H54 (cell line): ENCODE measurements around the gene TOX4.
"Not testable (repeated sequence)": the region's sequence is repeated elsewhere in the genome, so short reads cannot be mapped to it uniquely, and the experiment has no call there.

Experiments
- DNase-seq: peaks from one replicate; pipeline ENCODE4 v3.0.0; 2011; ENCODE audit warnings: low spot score, mixed read lengths; ENCODE audit not compliant: insufficient read length
- FAIRE-seq: peaks from 3 replicates; lab custom pipeline; 2011; peaks lifted over from hg19 to GRCh38; lab: Jason Lieb, UNC
- POLR2A ChIP-seq: IDR thresholded peaks from 2 replicates; pipeline ENCODE4 v1.6.1; 2011; ENCODE audit warnings: low read depth, mild to moderate bottlenecking, low read length

Gene TOX4

DNA sequence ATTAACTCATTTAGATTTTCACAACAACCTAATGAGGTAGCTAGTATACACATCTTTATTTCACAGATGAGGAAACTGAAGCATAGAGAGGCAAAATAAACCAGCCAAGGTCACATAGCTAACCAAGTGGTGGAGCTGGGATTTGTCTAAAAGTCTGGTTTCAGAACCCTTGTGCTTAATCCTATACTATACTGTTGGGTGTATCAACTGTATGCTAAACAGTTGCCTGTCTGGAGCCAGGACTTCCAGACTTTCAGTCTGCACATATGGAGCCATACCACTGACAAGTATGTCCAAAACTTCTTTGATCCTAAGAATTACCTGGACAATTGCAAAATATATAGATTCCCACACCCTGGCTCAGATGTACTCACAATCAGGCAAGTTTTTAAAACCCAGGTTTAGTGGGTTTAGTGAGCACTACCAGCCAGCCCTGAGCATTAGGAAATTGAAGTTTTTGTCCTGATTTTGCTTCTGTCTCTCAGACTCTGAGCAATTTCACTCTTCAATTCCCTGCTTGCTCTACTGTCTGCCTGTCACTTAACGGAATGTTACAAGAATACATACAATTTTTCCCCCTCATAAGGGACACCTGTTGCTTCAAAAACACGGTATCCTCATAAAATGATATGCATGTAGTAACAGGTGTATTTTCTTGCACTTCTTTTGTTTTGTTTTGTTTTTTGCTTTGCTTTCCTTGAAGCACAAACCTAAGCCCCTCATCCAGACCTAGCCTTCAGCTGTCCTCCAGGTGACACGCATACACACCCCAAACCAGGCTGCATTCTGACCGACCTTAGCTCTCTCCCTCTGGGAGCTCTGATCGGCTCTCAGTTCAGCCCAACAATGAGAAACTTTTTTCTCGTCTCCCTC is 58.8 kb downstream of the TOX4 start:
- TF ChIP-seq POLR2A: no peak
- DNase-seq (no peak), FAIRE-seq (no peak)

DNA sequence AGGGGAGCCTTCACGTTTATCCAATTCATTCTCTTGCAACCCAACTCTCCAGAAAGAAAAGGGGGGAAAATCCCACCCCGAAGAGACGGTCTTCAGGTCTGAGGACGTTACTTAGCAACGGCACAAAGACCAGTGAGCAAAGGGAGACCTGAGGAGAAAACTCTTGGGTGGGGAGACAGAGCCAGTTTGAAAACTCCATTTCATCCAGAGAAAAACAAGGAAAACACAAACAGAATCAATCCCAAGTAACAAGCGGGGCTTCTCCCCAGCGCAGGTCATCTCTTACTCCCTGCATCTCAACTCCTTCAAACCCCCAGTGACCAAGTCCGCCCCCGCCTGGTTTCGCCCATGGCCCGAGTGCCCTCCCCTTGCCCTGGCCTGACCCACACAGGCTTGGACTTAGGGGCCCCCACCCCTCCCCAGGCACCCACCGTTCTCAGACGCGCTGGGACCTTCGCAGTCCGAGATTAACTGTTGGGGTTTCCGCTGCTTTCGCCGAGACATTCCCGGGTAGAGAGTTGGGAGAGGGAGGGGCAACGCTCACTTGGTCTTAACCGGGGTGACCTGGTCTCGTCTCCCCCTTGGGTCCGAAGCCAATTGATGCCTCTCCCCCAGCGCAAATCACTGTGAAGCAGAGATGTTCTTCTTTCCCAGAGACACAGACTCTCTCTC is 59.6 kb downstream of the TOX4 start:
- no peak for TF ChIP-seq POLR2A
- FAIRE-seq: no peak
- DNase-seq: no peak

DNA sequence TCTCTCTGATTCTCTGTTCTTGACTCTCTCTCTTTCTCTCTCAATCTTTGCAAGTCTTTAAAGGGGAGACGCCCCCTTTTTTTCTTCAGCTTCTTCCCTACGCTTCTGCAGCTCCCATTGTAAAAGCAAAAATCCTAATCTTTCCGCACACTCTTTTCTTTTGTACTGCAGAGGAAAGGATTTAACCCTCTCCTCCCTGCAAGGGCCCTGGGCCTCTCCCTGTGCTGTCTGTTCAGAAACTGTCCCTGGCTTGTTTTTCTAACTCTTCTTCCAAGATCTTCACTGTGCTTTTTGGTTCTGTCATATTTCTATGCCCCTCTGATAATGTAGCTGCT is 60.1 kb downstream of the TOX4 start:
- no peak for TF ChIP-seq POLR2A
- FAIRE-seq: no peak
- no peak for DNase-seq

DNA sequence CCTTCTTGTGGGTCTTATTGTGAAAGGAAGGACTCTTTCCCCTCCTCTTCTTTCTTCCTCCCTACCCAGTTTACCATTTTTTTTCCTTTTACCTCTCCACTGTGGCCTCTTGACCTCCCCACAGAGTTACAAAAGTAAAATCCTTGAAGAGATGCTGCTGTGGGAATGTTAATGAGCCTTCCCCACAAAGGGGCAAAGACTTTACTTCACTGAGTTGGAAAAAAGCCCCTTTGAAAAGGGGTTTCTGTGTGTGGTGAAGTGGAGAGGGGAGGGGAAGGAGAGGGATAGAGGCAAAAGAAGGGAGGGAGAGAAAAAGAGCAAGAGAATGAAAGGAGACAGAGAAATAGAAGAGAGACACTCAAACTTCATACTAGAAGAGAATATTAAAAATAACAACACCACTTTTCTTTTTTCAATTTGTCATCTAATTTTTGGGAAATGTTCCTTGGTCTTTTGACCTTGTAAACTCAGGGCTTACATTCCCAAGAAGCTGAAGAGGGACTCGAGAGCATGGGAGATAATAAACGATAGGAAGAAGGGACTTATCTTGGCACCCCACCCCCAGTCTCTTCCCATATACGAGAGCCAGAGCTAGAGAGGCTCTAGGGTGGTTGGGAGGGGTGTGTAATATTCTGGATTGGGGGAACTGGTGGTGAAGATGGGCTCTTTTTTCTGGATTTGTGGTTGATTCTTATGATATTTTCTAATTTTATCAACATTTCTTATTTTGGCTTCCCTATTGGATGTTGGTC is 62.4 kb downstream of the TOX4 start:
- FAIRE-seq (no peak), DNase-seq (no peak)
- no peak for TF ChIP-seq POLR2A

DNA sequence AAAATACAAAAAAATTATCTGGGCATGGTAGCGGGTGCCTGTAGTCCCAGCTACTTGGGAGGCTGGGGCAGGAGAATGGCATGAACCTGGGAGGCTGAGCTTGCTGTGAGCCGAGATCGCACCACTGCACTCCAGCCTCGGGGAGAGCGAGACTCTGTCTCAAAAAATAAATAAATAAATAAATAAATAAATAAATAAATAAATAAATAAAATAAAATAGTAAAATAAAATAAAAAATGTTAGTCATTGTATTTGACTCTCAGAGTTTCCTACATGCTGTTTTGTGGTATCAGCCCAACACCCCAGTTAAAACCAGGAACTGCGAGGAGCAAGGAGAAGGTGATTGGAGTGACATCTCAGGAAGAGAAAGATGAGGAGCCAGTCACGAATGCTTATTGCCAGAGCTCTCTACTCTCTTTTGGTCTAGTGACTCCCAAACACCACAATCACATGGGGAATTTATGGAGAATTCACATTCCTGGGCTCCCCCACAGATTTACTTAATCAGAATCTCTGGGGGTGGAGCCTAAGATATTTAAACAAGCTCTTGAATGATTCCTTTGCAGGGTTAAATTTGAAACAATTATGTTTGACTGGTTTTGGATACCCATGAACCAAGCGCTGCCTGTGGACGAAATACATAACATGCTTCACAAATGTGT is 64.5 kb downstream of the TOX4 start:
- no peak for FAIRE-seq
- TF ChIP-seq POLR2A: no peak
- DNase-seq: no peak

DNA sequence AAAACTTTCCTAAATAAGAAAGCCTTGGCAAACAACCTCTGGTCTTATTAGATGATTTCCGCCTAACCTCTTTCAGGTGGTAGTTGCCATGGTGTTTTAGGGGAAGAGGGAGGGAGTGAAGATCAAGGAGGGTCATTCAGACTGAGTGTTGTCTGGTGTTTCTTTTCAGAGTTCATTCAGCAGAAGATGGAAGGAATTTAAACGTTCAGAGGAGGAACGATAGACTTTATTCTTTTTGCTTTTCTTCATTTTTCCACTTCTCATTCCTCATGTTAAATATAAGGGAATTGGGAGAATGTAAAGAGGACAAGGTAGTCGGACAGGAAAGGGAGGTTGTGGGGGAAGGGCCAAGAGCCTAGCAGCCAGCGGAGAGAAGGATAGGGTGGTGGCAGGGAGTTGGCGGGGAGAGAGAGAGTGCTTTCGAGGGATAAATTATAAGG is 66.5 kb downstream of the TOX4 start:
- no peak for TF ChIP-seq POLR2A
- DNase-seq: no peak
- FAIRE-seq: no peak

DNA sequence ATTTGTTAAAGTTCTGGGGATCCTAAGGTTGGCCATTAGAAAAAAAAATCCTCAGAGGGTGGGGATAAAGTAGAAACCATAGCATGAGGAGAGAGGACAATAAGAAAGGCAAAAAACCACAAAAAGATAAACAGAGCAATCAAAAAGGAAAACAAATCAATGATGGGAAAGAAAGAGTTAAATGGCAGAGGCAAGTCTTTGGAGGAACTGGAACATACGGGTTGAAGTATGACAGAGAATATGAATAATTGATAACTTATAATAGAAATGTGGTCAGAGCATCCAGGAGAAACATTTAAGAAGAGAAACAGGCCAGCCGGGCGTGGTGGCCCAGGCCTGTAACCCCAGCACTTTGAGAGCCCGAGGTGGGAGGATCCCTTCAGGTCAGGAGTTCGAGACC is 67.0 kb downstream of the TOX4 start:
- DNase-seq (no peak), FAIRE-seq (no peak)

DNA sequence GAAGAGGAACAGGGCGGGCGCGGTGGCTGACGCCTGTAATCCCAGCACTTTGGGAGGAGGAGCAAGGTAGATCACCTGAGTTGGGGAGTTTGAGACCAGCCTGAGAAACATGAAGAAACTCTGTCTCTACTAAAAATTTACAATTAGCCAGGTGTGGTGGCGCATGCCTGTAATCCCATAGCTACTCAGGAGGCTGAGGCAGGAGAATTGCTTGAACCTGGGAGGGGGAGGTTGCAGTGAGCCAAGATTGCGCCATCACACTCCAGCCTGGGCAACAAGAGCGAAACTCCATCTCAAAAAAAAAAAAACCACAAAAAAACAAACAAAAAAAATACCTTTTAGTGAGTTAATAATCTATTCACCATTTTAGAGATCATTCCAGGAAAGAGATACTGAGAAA is 67.6 kb downstream of the TOX4 start:
- FAIRE-seq: not testable (repeated sequence)

More for the DNA sequence above, 67.0 kb downstream of the TOX4 start:
- no peak for TF ChIP-seq POLR2A

More for the DNA sequence above, 67.6 kb downstream of the TOX4 start:
- DNase-seq: not testable (repeated sequence)
